ENCODE results near the gene PSMD1.

DNA sequence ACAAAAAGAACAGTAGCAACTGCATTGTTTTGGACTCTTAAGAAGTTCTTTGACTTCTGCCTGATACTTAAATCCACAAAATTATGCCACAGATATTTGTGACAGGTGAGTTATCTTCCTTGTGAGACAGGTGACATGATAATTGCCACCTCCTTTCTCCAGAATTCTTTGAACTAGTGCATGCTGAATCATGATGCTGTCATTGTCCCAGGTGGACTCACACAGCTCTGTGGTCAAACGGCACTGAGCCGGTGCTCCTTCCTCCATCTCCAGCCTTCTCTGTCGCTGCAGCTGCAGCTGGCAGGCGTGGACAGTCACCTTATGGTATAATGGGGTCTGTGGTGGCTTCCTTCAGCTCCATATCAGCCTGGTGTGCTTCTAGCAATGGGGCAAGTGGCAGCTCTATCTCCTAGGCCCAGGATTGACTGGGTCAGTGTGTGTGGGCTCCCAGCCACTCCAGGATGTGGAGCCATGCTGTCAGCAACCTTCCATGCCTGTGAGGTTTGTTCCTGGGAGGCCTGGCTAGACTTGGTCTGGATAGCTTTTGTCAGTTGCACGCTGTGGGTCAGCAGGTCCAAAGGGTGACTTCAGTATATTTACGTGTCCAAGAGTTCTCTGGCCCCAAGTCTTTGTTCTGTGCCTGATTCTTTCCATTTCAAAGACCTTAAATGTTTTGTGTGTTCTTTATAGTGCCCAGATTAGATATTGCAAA is 157.4 kb downstream of the PSMD1 start:
- TF ChIP-seq, protein P1, sequence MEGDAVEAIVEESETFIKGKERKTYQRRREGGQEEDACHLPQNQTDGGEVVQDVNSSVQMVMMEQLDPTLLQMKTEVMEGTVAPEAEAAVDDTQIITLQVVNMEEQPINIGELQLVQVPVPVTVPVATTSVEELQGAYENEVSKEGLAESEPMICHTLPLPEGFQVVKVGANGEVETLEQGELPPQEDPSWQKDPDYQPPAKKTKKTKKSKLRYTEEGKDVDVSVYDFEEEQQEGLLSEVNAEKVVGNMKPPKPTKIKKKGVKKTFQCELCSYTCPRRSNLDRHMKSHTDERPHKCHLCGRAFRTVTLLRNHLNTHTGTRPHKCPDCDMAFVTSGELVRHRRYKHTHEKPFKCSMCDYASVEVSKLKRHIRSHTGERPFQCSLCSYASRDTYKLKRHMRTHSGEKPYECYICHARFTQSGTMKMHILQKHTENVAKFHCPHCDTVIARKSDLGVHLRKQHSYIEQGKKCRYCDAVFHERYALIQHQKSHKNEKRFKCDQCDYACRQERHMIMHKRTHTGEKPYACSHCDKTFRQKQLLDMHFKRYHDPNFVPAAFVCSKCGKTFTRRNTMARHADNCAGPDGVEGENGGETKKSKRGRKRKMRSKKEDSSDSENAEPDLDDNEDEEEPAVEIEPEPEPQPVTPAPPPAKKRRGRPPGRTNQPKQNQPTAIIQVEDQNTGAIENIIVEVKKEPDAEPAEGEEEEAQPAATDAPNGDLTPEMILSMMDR (conservative IDR thresholded peaks at IDR 0.05; ENCODE audit: low read depth, low read length), result no peak
- no peak for TF ChIP-seq EZH2 (IDR thresholded peaks at IDR 0.05; ENCODE audit: borderline replicate concordance, low read depth, low read length, poor library complexity, severe bottlenecking)
